Activated CD4-positive, alpha-beta T cell treated with anti-CD3 and anti-CD28 coated beads, Interleukin-10, Interleukin-2, amounts not matched to agents 100 ng/mL and 50 ng/mL, durations not matched to agents 16 hours and 8 hours (primary cell): ENCODE measurements around the gene KANK4.

Experiments
- DNase-seq: peaks from one replicate; pipeline ENCODE4 v3.0.0-alpha.2; 2020

The KANK4 gene

GRCh38 chr1:62336995-62337705 is 17.9 kb upstream of the KANK4 start:
- no peak for DNase-seq

- DNase-seq: no peak
Observed at GRCh38 chr1:62336638-62336994, 17.4 kb upstream of the KANK4 start.

- DNase-seq: no peak
Observed at GRCh38 chr1:62335656-62336055, 16.4 kb upstream of the KANK4 start.

- no peak for DNase-seq
Observed at GRCh38 chr1:62334434-62334985, 15.3 kb upstream of the KANK4 start.

GRCh38 chr1:62333441-62333840 is 14.2 kb upstream of the KANK4 start:
- no peak for DNase-seq

GRCh38 chr1:62327360-62328055 is 8.3 kb upstream of the KANK4 start:
- no peak for DNase-seq

GRCh38 chr1:62325681-62326080 is 6.4 kb upstream of the KANK4 start:
- no peak for DNase-seq

- DNase-seq: no peak
Observed at GRCh38 chr1:62325081-62325480, 5.8 kb upstream of the KANK4 start.

- no peak for DNase-seq
Observed at GRCh38 chr1:62321446-62321845, 2.2 kb upstream of the KANK4 start.

GRCh38 chr1:62318320-62318755 is 896 bp downstream of the KANK4 start:
- no peak for DNase-seq

- no peak for DNase-seq
Observed at GRCh38 chr1:62317021-62317768, 2.0 kb downstream of the KANK4 start.

- DNase-seq: no peak
Observed at GRCh38 chr1:62316135-62316534, 3.1 kb downstream of the KANK4 start.

GRCh38 chr1:62315387-62315786 is 3.8 kb downstream of the KANK4 start:
- DNase-seq: no peak

GRCh38 chr1:62314454-62315350 is 4.5 kb downstream of the KANK4 start:
- no peak for DNase-seq

GRCh38 chr1:62312698-62313097 is 6.5 kb downstream of the KANK4 start:
- DNase-seq: no peak

GRCh38 chr1:62311473-62311943 is 7.7 kb downstream of the KANK4 start:
- no peak for DNase-seq

GRCh38 chr1:62309906-62310305 is 9.3 kb downstream of the KANK4 start:
- DNase-seq: no peak

GRCh38 chr1:62308606-62309005 is 10.6 kb downstream of the KANK4 start:
- DNase-seq: no peak

- no peak for DNase-seq
Observed at GRCh38 chr1:62307895-62308492, 11.2 kb downstream of the KANK4 start.

GRCh38 chr1:62307446-62307845 is 11.8 kb downstream of the KANK4 start:
- no peak for DNase-seq

GRCh38 chr1:62306065-62306464 is 13.2 kb downstream of the KANK4 start:
- DNase-seq: no peak

GRCh38 chr1:62304975-62305374 is 14.3 kb downstream of the KANK4 start:
- DNase-seq: no peak
